COLO829 (cell line): Measurements from ENCODE around the gene MAP6.
A peak's percentile ranks its signal among the peaks of the same experiment; 100 is the strongest.

ENCODE experiments used
- DNase-seq: peaks from one replicate; pipeline ENCODE4 v3.0.0; 2012; ENCODE audit warnings: low spot score

The MAP6 gene

GRCh38 chr11:75665990-75666389 is 2.8 kb downstream of the MAP6 start:
- DNase-seq, result no peak

- DNase-seq, result no peak
Observed at GRCh38 chr11:75665126-75665525, 3.7 kb downstream of the MAP6 start.

GRCh38 chr11:75664389-75664788 is 4.4 kb downstream of the MAP6 start:
- DNase-seq, result no peak

- DNase-seq, result no peak
Observed at GRCh38 chr11:75663808-75664207, 5.0 kb downstream of the MAP6 start.

GRCh38 chr11:75659836-75660235 is 9.0 kb downstream of the MAP6 start:
- no peak for DNase-seq

GRCh38 chr11:75656044-75656727 is 12.7 kb downstream of the MAP6 start:
- DNase-seq, result no peak

- no peak for DNase-seq
Observed at GRCh38 chr11:75655605-75656004, 13.2 kb downstream of the MAP6 start.

GRCh38 chr11:75654314-75654713 is 14.5 kb downstream of the MAP6 start:
- no peak for DNase-seq

GRCh38 chr11:75653532-75653931 is 15.3 kb downstream of the MAP6 start:
- DNase-seq, result no peak

- DNase-seq, result no peak
Observed at GRCh38 chr11:75652936-75653335, 15.9 kb downstream of the MAP6 start.

- no peak for DNase-seq
Observed at GRCh38 chr11:75651218-75651617, 17.6 kb downstream of the MAP6 start.

GRCh38 chr11:75650167-75650723 is 18.6 kb downstream of the MAP6 start:
- DNase-seq, result no peak

- DNase-seq, result no peak
Observed at GRCh38 chr11:75644946-75645345, 23.9 kb downstream of the MAP6 start.

GRCh38 chr11:75644370-75644769 is 24.5 kb downstream of the MAP6 start:
- no peak for DNase-seq

- no peak for DNase-seq
Observed at GRCh38 chr11:75642402-75643113, 26.3 kb downstream of the MAP6 start.

GRCh38 chr11:75639762-75640181 is 29.1 kb downstream of the MAP6 start:
- DNase-seq, result peak; percentile 41

- DNase-seq, result no peak
Observed at GRCh38 chr11:75637998-75638397, 30.8 kb downstream of the MAP6 start.

- DNase-seq, result no peak
Observed at GRCh38 chr11:75635066-75635862, 33.6 kb downstream of the MAP6 start.

- DNase-seq, result no peak
Observed at GRCh38 chr11:75633409-75634066, 35.3 kb downstream of the MAP6 start.

- DNase-seq, result no peak
Observed at GRCh38 chr11:75632962-75633361, 35.9 kb downstream of the MAP6 start.

- DNase-seq, result no peak
Observed at GRCh38 chr11:75632450-75632849, 36.4 kb downstream of the MAP6 start.

GRCh38 chr11:75631086-75631730 is 37.6 kb downstream of the MAP6 start:
- DNase-seq, result no peak
